ENCODE data around the gene PFKFB3. TPM values are rescaled to one million over a fixed set of nuclear protein-coding genes. Genes with fewer than 3 reads are reported as not detected.
A peak's percentile ranks its signal among the peaks of the same experiment; 100 is the strongest.

The PFKFB3 gene
- total and polyA plus RNA-seq, 9 of the 15 experiments (the other 6 are each of a cell fraction or from before 2014, with no cell fraction given), result 0.46 to 21.6 (median 7.8) TPM

DNA sequence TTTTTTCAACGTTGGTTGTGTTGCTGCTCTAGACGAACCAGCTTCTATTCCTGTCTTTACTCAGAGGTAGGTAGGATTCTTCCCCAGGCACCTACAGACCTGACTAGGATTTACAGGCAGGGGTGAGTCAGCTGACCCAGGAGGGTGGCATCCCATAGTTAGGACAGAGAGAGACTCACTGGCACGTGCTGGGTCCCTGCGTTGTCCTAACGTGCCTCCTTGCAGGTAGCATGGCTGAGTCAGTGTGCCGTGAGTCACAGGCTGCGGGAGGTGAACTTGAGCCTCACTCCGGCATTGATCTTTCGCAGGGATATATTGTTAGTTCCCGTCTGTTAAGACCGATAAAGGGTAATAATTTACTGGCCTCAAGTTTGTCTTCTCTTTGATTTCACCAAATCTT is 96.5 kb downstream of the PFKFB3 start:
- ATAC-seq (no peak; the same call in 2 of the 3 replicates), FAIRE-seq (no peak), DNase-seq (ENCODE audit: extremely low read depth in 1 of 4, low spot score in 3 of 4) (peak in 3 of 4 experiments; percentile 18)
- no peak overlapping the region for H3K4me3 ChIP-seq
- ChIA-PET POLR2A (no interaction called here), CTCF (ENCODE audit: low intra/inter-chr PET ratio) (no interaction called here)
- no peaks in the 10 kb centered on the region for H3K36me3 ChIP-seq (ENCODE audit: control insufficient read depth, insufficient read depth, low read length)
- no peak overlapping the region for H3K4me2 ChIP-seq (ENCODE audit: insufficient read depth, low read length)
- no peak overlapping the region for H3K27ac ChIP-seq (ENCODE audit: extremely low read depth, low read depth, low read length)
- H2AFZ ChIP-seq (ENCODE audit: low read depth, low read length), result no peak overlapping the region
- H3K79me2 ChIP-seq (ENCODE audit: control insufficient read depth, insufficient read depth, low read length), result no peaks in the 10 kb centered on the region
- no peaks in the 10 kb centered on the region for H3K9me3 ChIP-seq (replicated peaks; ENCODE audit: control insufficient read depth, insufficient read depth, low read depth, low read length)
- no peaks in the 10 kb centered on the region; the same call in 1 of the 2 replicates for H4K20me1 ChIP-seq (replicated peaks; ENCODE audit: control insufficient read depth, insufficient read depth, low read length)
- peaks cover 0 to 4% of the 10 kb centered on the region in 2 experiments; a peak in 4 of 5 replicates for H3K4me1 ChIP-seq (replicated peaks in 1 of 2; ENCODE audit: control insufficient read depth in 2 of 2, insufficient read depth in 2 of 2, low read length in 2 of 2)
- no TSS peak for BruUV-seq (replicated peaks)
- in situ Hi-C loops (cut with MboI), result no loop called here
- peaks cover 10 to 34% of the 10 kb centered on the region in 2 experiments; a peak in 4 of 5 replicates for H3K27me3 ChIP-seq (ENCODE audit: control insufficient read depth in 2 of 2, insufficient read depth in 2 of 2, low read length in 2 of 2)
- 2% methylated on average over 11 of the region's 11 CpGs for WGBS (ENCODE audit: insufficient coverage, low coverage, missing lambda C conversion rate)
- H3K9me1 ChIP-seq (ENCODE audit: control insufficient read depth, insufficient read depth, low read length), result no peaks in the 10 kb centered on the region
- 0 out of 4 replicates have a peak overlapping the region, but pooled peaks of 1 of the 2 experiments have one; percentile 55 for H3K9ac ChIP-seq (ENCODE audit: insufficient read depth in 1 of 2, low read depth in 2 of 2, low read length in 2 of 2)
- intact Hi-C loops (cut with micrococcal nuclease), result no loop called here
- TF ChIP-seq, protein P1, sequence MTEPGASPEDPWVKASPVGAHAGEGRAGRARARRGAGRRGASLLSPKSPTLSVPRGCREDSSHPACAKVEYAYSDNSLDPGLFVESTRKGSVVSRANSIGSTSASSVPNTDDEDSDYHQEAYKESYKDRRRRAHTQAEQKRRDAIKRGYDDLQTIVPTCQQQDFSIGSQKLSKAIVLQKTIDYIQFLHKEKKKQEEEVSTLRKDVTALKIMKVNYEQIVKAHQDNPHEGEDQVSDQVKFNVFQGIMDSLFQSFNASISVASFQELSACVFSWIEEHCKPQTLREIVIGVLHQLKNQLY (CRISPR knock-in tag; conservative IDR thresholded peaks at IDR 0.05), result no peak
- TF ChIP-seq L3MBTL2 (IDR thresholded peaks at IDR 0.05), result 0 out of 2 replicates have a peak, but pooled peaks have one; percentile 30
- TF ChIP-seq, protein P2, sequence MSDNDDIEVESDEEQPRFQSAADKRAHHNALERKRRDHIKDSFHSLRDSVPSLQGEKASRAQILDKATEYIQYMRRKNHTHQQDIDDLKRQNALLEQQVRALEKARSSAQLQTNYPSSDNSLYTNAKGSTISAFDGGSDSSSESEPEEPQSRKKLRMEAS (CRISPR knock-in tag; IDR thresholded peaks at IDR 0.05), result peak; percentile 46
- TF ChIP-seq, protein P3, sequence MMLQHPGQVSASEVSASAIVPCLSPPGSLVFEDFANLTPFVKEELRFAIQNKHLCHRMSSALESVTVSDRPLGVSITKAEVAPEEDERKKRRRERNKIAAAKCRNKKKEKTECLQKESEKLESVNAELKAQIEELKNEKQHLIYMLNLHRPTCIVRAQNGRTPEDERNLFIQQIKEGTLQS (IDR thresholded peaks at IDR 0.05), result peak; percentile 53; the same call in 1 of the 2 replicates
- TF ChIP-seq, protein P3 (CRISPR knock-in tag; conservative IDR thresholded peaks at IDR 0.05), result no peak
- no peak for TF ChIP-seq ETV5 (CRISPR knock-in tag; IDR thresholded peaks at IDR 0.05; ENCODE audit: low read depth)
- no peak for TF ChIP-seq ETV6 (IDR thresholded peaks at IDR 0.05; ENCODE audit: borderline replicate concordance in 1 of 2, low read depth in 2 of 2, low read length in 1 of 2)
- 0 out of 2 replicates have a peak, but pooled peaks have one; percentile 29 for TF ChIP-seq ETV6 (CRISPR knock-in tag; IDR thresholded peaks at IDR 0.05; ENCODE audit: borderline replicate concordance)
- no peak for TF ChIP-seq ZNF253 (CRISPR knock-in tag; conservative IDR thresholded peaks at IDR 0.05)
- no peak for TF ChIP-seq JUND (IDR thresholded peaks at IDR 0.05; ENCODE audit: borderline replicate concordance, low read depth, low read length)
- peak; percentile 26; the same call in 2 of the 3 replicates for TF ChIP-seq JUND (tag; IDR thresholded peaks at IDR 0.05; ENCODE audit: borderline replicate concordance, low read depth, low read length)
- no peak for TF ChIP-seq ZNF274 (IDR thresholded peaks at IDR 0.05; ENCODE audit: borderline replicate concordance, low read depth, low read length)
- TF ChIP-seq, protein P4, sequence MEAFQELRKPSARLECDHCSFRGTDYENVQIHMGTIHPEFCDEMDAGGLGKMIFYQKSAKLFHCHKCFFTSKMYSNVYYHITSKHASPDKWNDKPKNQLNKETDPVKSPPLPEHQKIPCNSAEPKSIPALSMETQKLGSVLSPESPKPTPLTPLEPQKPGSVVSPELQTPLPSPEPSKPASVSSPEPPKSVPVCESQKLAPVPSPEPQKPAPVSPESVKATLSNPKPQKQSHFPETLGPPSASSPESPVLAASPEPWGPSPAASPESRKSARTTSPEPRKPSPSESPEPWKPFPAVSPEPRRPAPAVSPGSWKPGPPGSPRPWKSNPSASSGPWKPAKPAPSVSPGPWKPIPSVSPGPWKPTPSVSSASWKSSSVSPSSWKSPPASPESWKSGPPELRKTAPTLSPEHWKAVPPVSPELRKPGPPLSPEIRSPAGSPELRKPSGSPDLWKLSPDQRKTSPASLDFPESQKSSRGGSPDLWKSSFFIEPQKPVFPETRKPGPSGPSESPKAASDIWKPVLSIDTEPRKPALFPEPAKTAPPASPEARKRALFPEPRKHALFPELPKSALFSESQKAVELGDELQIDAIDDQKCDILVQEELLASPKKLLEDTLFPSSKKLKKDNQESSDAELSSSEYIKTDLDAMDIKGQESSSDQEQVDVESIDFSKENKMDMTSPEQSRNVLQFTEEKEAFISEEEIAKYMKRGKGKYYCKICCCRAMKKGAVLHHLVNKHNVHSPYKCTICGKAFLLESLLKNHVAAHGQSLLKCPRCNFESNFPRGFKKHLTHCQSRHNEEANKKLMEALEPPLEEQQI (IDR thresholded peaks at IDR 0.05), result no peak
- peak; percentile 32; the same call in 1 of the 2 replicates for TF ChIP-seq USF1 (CRISPR knock-in tag; IDR thresholded peaks at IDR 0.05)
- no peak for TF ChIP-seq THRA (IDR thresholded peaks at IDR 0.05)
- TF ChIP-seq ARID1B (IDR thresholded peaks at IDR 0.05), result peak; percentile 15; the same call in 1 of the 2 replicates
